DMS53 treated with DMSO at 0.1 percent for 48 hours (cell line): Measurements from ENCODE around the gene PHF5A.
"Not testable (repeated sequence)": the region's sequence is repeated elsewhere in the genome, so short reads cannot be mapped to it uniquely, and the experiment has no call there.

Source experiments
- DNase-seq: peaks from one replicate; lab custom pipeline; 2025; ENCODE audit not compliant: unreplicated experiment; lab: John Stamatoyannopoulos, UW

Gene PHF5A

DNA sequence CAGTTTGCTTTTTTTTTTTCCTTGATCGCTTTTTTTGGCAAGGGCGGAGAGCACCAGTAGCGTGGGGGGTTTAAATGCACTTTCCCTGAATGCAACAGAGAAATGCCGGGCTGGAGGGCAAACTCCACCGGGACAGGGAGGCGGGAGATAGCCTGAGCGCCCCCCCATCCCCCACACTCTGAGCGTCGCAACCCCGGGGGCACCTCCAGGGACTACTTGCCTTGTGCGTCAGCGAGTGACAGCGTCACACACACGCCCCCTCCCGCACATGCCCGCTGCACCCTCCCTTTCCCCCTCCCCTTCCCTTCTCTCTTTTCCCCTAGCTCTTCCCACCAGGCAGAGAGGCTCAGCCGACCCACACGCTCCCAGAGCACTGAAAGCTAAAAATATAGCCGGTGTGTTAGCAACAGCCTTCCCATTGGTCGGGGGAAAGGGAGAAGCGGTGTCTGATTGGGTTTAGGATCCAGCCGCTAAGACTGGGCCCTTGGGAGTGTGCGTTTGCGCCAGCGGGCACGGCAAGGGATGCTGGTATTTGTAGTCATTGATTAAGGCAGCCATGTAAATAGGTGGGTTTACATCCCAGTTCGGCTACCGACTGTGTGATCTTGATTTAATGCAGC is 20.2 kb downstream of the PHF5A start:
- peak; percentile 94 for DNase-seq

DNA sequence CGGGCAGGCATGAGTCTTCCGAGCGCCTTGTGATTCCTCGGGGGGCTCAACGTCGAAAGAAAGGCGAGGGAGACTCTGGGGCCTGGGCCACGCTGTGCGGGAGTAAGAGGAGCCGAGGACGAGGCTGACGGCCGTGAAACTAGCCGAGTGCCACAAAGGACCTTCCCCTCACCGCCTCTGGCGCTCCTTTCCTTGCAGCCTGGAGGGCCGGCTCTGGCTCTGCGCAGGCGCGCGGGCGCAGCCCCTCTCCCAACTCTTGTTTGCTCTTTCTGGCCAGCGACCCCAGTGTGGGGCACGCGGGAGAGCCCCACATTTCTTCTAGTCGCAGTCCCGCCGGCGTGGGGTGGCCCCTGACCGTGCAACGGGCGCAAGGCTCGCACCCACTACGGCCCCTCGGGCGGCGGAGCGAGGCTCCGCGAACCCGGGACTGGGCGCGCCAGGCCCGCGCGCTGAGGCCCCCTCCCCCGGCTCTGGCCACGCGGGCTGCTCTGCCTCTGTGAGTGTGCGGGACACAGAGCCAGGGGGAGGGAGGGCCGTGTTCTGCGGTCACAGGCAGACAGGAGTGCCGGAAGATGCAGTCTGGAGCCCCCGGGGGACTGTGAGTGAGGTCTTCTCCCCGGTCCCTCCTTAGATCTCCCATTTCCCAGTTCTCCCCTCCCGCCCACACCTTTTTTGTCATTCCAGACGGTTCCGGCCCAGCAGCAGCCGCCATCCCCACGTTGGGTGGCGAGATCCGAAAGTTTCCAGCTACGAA is 20.9 kb downstream of the PHF5A start:
- peak; percentile 31 for DNase-seq

DNA sequence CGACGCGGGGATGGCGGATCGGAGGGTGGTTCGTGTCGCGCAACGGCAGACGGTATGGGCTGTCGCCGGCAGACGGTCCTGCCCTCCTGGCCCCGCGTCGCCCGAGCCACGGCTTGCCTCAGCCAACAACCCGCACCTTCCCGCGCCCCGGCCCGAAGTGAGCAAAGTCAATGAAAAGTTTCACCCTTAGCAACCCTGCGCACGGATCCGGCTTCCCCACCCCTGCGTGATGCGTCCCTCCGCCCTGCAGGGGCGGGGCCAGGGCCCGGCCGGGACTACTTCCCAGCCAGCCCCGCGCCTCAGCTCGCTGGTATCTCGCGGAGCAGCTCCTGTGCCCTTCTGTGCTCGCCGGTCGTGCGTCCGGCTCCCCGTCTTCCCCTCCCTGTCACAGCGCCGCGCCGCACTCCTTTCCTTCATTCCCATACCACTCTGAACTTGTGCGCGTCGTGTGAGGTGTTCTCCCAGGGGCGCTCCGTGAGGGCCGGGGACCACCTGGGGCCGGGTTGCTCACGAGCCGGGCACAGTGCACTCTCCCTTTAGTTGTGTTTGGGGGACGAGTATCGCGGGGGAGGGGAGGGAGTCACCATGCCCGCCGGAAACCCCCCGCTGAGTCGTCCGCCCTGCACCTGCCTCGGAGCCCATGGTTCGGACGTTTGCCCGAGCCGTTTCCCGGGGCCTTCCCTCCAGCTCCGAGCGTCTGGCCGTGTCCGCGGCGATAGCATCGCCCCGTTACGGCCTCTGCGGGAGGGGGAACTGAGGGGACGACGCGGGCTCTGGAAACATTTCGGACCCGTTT is 21.7 kb downstream of the PHF5A start, which contains the start of gene TOB2:
TOB2 (minus strand) TSS at position 163 of the 796 bp plus-strand sequence. CDS start 9,456 bp downstream, outside the sequence.
- DNase-seq, result peak; percentile 66

DNA sequence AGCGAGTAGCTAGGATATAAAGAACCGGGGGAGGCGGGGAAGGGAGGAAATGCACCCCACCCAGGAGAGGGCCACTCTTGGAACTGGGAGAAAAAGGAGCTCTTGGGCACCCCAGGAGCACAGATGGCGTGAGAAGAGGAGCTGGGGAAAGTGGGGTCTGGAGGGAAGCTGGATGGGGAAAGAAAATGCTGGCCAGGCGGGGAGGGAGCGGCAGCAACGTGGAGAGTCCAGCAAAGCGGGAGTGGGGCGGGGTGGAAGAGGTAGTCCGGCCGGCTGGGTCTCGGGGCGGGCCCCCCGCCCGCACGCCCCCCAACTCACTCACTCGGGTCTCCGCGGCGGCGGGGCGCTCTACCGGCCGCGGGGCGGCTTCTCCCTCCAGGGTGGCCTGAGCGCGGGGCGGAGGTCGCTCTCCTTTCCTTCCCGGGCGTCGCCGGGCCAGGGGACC is 22.4 kb downstream of the PHF5A start:
- DNase-seq, result no peak

DNA sequence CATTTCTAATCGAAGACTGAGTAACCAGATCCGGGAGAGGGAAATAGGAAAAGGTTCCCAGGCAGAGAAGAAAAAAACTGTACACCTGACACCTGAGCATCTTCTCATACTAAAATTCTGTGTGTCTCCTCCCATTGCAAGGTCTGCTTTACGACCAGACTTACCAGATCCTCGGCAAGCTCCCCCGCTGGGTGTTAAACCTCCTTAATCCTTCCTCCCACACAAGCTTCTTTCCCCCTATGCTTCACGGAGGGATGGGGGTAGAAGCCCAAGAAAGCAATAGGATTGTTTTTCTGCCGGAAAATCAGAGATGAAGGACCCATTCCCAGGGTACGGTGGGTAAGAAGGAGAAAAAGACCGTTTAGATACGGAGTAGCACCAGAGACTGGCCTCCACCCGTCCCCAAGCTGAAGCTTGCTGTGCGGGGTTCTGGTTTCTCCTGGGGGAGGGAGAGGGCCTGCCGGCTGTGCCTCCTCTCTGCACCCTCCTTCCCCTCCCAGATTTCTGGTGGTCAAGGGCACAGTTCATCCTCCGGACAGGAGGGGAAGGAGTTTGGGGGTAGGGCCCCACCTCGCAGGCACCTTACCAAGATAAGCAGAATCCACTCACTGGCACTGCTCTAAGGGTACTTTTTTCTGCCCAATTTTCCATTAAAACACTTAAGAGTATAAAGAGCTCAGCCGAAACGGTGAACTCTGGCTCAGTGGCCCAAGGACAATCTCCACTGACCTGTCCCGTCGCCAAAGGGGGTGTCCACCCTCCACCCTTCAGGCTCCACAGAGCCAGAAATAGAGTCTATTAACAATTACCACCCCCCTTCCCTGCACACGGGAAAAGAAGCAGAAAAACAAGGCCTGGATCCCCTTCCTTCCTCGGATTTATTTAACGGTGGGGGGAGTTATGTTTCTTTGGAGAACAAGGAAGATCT is 23.1 kb downstream of the PHF5A start:
- DNase-seq, result peak; percentile 30

DNA sequence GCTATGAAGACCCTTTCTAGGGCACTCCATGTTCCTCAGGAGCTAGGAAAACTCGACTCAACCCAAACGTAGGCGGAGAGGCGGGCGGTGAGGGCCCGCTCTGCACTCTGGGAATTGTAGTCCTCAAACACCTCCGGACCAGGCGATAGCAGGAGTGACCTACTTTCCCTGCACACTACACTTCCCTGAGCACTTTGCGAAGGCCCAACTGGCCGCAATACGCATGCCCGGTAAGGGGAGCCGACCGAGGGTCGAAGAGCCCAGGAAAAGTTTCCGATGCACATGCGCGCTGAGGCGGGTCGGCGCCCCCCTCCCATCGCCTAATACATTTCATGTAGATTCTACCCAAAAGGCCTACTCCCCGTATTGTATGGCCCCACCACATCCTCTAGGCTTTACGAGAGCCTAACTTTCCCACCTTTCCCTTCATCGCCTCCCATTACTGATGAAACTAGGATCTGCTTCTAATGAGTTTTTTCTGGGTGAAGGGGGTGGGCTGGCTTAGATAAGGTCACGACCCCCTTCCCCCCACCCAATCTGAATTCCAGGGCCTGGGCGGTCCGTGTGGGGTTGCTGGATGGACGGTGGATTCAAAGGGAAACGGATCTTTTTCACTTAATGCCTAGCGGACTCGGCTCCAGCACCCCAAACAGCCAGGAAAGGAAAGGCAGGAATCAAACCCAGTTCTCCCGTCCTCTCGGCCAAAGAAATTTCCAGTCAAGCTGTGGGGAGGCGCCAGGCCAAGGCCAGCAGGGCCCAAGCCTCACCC is 23.9 kb downstream of the PHF5A start:
- DNase-seq, result peak; percentile 84

DNA sequence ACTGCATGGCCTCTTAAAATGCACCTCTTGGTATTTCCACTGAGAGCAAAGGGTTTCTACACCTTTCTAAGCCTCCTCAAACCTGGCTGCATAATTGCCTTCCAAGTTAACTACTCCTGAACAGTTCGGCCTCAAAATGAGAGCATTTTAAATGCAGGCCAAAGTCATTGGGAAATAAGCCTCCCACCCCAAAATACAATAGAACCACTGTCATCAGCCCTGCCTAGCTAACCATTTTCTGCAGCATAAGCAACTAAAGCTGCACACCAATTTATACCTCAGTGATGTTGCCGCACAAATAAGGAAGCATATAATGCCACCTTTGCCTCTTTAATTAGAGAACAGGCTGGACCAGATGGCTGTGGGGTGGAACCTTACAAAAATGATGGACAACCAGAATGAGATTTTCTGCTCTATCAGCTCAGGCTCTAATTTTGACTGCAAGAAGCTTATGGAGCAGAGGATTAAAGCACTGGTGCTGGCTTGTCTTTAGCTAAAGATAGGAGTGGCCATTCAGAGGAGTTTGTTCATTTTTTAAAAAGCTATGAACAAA is 26.2 kb downstream of the PHF5A start:
- DNase-seq, result no peak

DNA sequence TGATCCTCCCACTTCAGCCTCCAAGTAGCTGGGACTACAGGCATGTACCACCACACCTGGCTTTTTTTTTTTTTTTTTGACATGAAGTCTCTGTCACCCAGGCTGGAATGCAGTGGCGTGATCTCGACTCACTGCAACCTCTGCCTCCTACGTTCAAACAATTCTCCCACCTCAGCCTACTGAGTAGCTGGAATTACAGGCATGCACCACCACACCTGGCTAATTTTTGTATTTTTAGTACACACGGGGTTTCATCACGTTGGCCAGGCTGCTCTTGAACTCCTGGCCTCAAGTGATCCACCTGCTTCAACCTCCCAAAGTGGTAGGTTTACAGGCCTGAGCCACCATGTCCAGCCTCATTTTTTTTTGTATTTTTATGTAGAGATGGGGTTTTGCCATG is 28.0 kb downstream of the PHF5A start:
- DNase-seq, result not testable (repeated sequence)

DNA sequence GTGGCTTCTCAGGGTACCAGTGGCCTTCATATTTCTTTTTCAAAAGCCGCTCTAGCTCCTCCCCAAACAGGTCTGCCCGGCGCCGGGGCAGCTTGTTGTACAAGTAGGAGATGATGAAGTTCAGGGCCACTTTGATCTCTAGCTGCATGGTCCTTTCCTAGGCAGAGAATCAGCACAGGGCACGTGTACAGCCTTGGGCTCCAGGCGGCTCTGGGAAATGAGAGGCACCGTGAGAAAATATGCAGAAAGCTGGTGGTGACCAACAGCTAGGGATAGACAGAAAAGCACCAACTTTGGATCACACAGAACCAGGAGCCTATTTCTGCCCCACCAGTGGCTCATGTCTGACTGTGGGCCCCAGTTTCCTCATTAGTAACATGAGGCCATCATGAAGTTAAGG is 31.3 kb downstream of the PHF5A start:
- no peak for DNase-seq

DNA sequence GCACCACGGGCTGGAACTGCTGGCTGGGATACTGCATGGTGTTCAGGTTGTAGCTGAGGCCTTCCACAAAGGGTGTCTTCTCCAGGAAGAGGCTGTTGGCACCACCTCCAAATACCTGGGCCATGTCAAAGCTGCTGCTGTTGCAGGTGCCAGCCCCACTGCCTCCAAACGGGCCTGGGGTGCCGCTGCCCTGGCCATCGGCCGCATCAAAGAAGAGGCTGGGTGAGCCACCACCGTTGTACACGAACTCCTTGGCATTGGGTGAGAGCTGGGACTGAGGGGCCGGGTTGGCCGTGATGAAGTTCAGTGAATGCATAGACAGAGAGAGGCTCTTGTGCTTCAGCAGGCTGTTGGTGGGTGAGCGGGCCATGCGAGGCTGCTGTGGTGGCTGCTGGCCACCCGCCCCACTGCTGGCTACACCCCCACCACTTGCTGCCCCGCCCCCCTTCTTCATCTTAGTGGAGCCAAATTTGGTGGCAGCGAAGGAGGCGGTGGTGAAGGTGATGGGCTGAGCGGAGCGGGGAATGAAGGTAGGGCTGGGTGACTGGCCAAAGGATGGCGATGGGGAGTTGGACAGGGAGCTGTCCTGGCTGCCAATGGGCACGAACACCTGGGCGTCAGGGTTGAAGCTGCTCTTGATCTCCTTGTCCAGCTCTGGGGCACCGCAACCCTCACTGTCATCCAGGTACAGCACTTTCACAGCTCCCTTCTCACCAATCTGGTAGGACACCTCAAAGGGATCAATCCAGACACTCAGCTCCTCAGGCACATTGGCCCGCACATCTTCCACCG is 32.0 kb downstream of the PHF5A start:
- DNase-seq, result no peak

DNA sequence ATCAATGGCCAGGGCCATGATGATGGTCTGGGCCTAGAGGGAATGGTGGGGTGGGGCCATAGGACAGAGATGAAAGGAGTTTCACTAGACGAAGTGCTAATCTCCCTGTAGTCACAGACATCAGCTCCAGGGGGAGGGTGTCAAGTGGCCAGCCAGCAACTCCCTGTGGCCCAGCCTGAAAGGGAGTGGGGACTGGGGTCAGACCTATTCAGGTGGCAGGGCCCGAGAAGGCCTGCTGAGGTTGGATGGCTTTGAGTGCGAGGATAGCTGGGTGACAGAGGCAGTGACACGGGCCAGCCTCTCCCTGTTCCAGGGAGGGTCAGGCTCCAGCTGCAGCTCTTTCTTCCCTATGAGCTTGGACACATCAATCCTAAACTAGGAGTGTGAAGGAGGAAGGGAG is 32.9 kb downstream of the PHF5A start:
- no peak for DNase-seq

DNA sequence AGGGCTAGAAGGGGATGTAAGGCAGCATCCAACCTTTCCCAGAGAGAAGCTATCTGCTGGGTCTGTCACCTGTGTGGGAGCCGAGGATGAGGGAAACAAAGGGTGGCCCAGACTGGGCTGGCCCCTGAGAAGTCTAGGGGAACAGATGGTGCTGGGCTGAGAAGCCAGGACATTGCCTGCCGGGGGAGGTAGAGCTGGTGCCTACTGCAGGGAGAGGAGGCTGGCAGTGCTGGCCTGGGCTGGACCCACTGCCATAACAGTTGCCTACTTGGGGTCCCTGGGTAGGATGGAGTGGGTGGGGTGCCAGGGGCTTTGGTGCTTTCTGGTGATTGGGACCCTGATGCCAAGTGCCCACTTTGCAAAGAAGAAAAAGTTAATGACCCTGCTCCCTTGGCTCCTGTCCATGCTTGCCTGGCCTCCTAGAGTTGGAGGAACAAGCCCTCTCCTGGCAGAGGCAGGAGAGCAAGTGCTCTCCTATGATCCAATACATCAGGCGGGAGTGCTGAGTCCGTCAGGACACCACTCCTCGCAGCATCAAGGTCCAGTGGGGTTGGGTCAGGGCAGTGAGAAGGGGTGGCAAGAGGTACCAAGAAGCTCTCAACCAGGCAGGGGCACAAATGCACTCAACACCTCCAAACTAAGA is 34.0 kb downstream of the PHF5A start:
- not testable (repeated sequence) for DNase-seq

DNA sequence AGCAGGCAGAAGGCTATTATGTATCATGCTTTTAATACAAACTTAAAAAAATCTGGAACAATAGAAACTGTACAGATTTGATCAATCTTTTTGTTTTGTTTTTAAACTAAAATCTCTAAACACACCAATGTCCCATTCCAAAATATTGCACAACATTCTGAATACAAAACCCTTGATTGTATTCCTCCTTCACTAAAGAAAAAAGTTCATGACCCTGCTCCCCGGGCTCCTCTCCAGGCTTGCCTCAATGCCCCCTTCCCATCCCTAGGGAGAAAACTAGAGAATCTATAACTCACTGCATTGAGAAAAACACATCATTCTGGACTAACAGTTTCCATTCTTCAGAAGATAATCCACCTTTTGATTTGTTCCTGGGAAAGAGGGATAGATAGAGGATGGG is 35.0 kb downstream of the PHF5A start:
- not testable (repeated sequence) for DNase-seq

DNA sequence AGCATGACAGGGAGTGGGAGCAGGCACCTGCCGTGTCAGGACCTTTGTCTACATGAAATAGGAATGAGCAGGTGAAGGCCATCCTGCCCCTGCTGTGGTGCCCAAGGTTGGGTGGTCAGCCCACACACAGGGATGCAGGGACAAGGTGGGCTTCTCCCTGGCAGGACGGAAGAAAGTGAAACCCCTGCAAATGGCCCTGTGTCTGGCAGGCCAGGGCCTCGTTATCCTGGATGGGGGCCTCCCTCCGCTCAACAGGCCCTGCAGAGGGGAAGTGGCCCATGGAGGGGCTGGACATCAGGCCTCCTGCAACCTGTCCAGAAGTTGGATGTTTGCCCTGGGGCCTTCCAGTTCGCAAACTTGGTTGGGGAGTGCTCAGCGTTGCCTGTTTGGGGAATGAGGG is 36.8 kb downstream of the PHF5A start:
- no peak for DNase-seq

DNA sequence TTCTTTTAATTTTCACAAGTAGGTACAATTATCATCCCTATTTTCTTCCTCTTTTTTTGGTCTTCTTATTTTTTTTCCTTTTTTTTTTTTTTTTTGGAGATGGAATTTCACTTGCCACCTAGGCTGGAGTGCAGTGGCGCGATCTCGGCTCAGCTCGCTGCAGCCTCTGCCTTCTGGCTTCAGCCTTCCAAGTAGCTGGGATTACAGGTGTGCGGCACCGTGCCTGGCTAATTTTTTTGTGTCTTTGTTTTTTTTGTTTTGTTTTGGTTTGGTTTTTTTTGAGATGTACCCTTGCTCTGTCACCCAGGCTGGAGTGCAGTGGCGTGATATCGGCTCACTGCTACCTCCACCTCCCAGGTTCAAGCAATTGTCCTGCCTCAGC is 38.5 kb downstream of the PHF5A start:
- no peak for DNase-seq

DNA sequence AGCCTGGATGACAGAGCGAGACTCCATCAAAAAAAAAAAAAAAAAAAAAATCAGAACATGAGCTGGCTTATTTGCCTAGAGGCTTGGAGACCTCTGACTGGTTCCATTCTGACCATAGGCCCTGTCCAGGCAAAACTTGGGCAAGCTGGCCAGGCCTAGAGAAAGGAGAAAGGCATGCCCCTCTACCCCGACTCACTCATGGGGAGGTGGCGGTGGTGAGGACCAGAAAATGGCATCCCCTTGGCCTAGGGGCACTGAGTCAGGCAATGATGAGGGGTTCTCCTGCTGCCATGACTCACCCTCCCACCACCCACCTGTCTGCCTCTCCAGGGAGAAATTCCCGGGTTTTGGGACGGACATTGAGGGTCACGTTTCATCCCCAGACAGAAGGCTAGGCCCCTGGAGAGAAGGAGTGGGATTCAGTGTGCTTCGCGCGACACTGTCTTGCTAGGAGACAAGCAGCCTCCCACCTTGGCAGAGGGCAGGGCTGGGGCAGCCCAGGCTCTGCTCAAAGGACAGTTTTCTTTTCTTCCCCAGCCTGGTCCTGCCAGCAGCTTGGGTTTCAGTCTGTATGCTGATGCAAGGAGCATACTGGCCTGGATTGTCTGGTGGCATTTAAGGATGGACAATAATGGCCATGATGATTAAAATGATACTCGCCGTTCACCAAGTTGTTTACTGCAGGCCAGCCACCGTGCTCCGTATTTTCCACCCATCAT is 39.1 kb downstream of the PHF5A start:
- DNase-seq, result no peak

DNA sequence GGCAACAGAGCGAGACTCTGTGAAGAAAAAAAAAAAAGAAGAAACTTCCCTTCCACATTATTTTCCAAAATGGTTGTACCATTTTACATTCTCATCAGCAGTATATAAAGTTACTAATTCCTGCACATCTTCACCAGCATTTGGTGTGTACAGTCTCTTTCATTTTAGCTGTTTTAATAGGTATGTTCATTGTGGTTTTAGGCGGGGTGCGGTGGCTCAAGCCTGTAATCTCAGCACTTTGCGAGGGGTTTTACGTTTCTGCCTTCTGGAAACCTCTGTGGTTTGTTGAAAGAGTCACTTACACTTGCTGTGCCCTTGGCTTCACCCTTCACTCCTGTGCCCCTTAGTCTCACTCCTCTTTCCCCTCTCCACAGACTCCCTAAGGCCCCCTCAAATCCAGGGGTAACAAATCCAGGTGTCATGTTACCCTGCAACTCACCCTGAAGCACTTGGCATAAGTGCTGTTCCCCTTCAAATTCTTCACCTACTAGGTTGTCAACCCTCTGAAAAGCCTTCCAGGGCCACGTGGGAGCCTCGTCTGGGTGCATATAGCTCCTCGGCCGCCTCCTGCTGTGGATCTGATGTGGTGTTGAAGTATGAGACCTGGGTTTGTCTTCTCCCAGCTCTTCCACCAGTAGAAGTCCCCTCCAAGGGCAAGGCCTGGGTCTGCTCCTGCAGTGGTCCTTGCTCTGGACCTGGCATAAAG is 42.7 kb downstream of the PHF5A start:
- DNase-seq, result no peak
